CD4-positive, alpha-beta T cell treated with Interleukin-6 for 4 hours (primary cell): ENCODE data around the gene GRK2.
"Not testable (repeated sequence)": the region's sequence is repeated elsewhere in the genome, so short reads cannot be mapped to it uniquely, and the experiment has no call there.

Experiments used
- DNase-seq: peaks from one replicate; pipeline ENCODE4 v3.0.0-alpha.2; 2020; ENCODE audit warnings: mixed read lengths

Gene GRK2

GRCh38 chr11:67316882-67317204 is 50.6 kb downstream of the GRK2 start:
- no peak for DNase-seq

DNA sequence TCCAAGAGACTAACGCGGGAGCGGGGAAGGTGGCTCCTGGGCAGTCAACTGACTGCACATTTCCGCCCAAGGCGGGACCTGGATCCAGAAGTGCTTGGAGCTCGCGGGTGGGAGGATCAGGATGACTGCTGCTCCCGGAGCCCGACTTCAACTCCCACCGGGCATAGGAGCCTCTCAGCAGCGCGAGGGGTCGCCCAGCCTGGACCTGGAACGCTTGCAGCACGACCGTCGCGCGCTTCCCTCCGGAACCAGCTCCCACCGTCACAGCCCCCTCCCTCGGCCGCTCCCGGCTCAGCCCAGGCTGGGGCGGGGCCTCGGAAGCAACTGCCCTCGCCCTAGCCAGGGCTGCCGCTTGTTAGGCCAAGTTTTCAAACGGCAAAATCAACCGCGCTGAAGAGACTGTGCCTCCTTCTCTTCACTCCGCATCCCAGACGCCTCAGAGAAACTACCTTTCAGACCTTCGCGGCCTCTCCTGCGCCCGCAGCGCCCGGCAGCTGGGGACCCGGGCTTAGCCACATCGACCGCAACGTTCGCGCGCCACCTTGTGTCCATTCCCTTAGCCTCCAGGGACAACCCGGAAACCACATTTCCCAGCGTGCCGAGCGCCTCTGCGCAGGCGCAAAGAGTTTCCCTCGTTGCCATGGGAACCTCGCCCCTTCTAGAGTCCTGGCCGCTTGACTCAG is 51.1 kb downstream of the GRK2 start:
- peak; percentile 99 for DNase-seq

- peak; percentile 49 for DNase-seq
Measured at GRCh38 chr11:67317888-67318555, 51.7 kb downstream of the GRK2 start.

DNA sequence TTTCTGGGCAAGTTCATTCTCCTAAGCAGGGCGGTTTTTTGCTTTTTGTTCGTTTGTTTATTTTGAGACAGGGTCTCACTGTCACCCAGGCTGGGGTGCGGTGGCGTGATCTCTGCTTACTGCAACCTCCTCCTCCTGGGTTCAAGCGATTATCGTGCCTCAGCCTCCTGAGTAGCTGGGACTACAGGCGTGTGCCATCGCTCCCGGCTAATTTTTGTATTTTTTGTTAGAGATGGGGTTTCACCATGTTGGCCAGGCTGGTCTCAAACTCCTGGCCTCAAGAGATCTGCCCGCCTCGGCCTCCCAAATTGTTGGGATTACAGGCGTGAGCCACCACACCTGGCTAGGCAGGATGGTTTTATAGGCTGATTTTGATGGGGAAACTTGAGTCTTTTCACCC is 52.6 kb downstream of the GRK2 start:
- not testable (repeated sequence) for DNase-seq

DNA sequence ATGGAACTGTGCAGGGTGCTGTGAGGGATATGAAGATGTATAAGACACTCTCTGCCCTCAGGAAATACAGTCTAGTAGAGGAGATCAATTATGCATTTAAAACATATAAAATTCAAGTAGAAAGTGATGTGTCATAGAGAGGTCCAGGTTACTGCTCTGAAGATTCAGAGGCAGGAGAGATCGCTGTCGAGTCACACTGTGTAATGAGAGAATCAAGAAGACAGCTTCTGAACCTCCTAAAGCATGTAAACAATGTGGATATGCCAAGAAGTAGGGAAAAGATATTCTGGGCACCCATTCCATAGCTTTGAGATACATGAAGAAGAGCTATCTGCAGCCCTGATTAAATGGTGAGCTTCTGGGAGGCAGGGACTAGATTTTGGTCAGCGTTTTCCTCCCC is 53.7 kb downstream of the GRK2 start:
- no peak for DNase-seq

DNA sequence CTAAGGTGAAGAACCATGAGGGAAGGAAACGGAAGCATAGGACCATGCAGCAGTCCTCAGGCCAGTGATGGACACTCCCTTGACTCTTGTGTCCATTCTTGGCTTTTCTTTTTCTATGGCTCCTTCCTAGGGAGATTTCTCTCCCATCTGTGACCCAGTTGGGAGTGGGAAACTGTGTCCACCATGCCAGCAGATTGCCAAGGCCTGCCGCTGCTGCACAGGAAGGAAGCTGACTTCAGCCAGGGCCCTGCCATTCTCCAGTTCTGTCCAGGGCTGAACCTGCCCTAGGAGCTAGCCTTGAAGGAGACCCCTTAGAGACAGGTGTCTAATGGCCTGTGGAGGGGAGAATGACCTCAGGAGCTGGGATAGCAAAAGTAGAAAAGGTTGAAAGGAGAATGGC is 54.4 kb downstream of the GRK2 start:
- no peak for DNase-seq

GRCh38 chr11:67321313-67321871 is 55.1 kb downstream of the GRK2 start:
- no peak for DNase-seq

- no peak for DNase-seq
Measured at GRCh38 chr11:67322049-67322448, 55.8 kb downstream of the GRK2 start.

DNA sequence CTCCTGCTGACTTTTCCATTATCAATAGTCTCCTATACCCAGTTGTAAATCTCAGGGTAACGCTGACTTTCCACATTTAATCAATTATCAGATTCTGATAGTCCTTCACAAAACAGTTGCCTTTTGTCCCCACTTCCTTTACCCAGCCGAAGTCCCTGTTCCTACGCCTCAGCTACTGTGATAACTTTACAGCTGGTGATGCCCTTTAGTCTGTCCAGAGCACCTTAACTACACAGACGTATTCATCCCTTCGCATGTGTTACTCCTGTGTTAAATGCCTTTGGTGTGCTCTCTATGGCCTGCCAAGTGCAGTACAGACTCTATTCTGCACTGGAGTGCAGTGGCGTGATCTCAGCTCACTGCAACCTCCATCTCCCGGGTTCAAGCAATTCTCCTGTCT is 57.3 kb downstream of the GRK2 start:
- no peak for DNase-seq

DNA sequence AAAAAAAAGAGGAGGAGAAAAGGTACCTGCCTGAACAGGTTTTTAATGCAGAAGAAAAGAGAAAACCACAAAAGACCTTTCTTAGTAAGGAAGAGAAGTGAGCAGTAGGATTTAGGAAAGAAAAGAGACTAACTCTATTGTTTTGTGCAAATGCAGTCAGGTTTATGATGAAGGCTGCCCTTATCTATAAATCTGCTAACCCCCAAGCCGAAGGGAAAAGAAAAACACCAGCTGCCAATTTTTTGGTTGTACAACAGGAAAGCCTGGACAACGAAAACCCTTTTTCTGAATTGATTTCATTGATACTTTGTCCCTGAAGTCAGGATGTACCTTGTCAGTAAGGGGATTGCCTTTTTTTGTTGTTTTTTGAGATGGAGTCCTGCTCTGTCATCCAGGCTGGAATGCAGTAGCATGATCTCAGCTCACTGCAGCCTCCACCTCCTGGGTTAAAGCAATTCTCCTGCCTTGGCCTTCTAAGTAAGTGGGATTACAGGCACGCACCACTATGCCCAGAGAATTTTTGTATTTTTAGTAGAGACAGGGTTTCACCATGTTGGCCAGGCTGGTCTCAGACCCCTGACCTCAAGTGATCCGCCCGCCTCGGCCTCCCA is 65.9 kb downstream of the GRK2 start:
- DNase-seq: no peak
